Kidney tubule cell (primary cell): ENCODE data around the gene CDH12.
"Not testable (repeated sequence)": the region's sequence is repeated elsewhere in the genome, so short reads cannot be mapped to it uniquely, and the experiment has no call there.

Experiments
- DNase-seq: peaks from one replicate; pipeline ENCODE4 v3.0.0-alpha.2; 2018; ENCODE audit warnings: low spot score

Gene CDH12

DNA sequence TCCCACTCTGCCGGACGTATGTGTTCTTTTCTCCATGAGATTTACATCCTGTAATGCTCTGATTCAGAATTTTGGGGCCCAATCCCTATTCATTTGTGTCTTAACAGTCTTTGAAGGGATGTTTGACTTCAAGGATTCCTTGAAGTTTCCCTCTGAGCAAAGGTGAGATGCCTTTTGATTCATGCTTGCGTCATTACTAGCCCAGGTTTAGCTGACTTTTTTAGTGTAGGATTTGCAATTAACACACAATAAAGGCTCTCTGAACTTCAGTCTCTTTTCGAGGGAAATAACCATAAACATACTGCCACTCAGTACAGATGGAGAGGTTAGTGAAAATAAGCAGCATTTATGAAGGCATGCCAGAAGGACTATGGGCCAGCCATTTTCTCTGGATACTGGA lies 842.3 kb downstream of the CDH12 start:
- not testable (repeated sequence) for DNase-seq

DNA sequence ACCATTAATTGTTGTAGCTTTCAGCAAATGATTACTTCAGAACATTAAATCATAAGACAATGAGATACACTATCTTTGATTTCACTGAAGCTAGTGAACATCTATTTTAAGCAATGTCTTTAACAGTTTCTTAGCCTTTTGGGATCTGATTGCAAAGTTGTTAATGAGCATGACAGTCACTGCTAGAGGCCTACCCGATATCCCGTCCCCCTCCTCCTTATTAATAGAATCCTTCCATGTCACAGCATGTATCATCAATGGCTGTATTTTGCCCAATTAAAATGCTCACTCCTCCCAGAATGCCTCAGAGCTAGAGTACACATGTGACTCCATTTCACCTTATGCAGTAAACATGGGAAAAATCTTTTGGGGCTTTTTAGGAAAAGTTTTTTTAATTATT lies 852.0 kb downstream of the CDH12 start:
- DNase-seq = not testable (repeated sequence)

GRCh38 chr5:21985799-21986198 lies 867.3 kb downstream of the CDH12 start:
- DNase-seq = not testable (repeated sequence)

GRCh38 chr5:21951571-21951970 lies 901.6 kb downstream of the CDH12 start:
- not testable (repeated sequence) for DNase-seq

DNA sequence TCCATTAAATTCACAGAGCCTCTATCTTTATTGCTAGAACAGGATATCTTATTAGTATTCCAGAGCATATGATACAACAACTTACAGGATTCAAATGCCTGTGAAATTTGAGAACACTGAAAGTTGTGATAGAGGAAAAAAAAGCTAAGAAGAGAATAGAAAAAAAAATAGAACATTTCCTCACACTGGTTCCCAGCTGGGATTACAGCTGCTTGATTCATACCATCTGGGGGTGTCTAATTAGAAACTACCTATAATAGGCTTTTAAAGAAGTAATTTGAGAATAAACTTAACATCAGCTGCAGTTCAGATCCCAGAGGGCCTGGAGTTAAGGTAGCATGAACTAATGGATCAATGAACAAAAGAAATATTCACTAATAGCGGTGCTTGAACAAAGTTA lies 922.0 kb downstream of the CDH12 start:
- no peak for DNase-seq

- DNase-seq = peak; percentile 53
These were observed 933.6 kb downstream of the CDH12 start for GRCh38 chr5:21919414-21920022.

DNA sequence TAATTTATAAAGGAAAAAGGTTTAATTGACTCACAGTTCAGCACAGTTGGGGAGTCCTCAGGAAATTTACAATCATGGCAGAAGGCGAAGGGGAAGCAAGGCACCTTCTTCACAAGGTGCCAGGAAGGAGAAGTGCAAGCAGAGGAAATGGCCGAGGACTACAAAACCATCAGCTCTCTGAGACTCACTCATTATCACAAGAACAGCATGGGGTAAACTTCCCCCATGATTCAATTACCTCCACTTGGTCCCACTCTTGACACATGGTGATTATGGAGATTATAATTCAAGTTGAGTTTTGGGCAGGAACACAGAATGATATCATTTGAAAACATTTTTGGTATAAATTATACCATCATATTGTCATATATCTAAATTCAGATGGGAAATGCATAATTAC lies 934.7 kb downstream of the CDH12 start:
- DNase-seq = no peak

GRCh38 chr5:21910731-21911130 lies 942.4 kb downstream of the CDH12 start:
- DNase-seq = no peak

DNA sequence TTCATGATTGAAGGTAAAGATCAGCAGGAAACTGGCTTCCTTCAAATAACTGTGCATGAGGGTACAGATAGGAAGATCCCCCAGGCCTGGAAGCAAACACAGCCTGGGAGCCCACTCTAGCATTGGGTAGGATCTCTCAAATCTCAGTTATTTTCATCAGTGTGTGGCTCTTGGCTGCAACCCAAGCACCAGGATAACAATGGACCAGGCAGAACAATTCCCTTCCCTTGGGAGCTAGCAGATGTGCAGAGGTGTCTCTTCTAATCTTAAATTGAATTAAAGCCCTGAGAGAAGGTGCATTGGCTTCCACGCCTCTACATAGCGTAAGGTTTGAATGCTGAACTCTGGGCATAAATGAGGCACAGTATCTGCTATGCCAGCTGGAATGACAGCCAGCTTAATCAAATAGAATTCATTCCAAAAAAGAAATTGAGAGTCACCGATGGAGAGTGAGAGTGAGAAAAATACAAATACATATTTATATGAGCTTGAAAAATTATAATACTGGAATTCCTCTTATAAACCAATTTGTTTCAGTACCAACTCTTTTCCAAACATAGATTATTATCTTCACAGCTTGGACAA lies 957.3 kb downstream of the CDH12 start:
- no peak for DNase-seq

GRCh38 chr5:21893161-21893560 lies 960.0 kb downstream of the CDH12 start:
- no peak for DNase-seq

- DNase-seq = no peak
These were observed 963.6 kb downstream of the CDH12 start for GRCh38 chr5:21889581-21889980.

GRCh38 chr5:21882074-21882745 lies 970.9 kb downstream of the CDH12 start:
- no peak for DNase-seq

GRCh38 chr5:21880164-21880563 lies 973.0 kb downstream of the CDH12 start:
- DNase-seq = no peak

- DNase-seq = no peak
These were observed 990.2 kb downstream of the CDH12 start for GRCh38 chr5:21862986-21863385.

DNA sequence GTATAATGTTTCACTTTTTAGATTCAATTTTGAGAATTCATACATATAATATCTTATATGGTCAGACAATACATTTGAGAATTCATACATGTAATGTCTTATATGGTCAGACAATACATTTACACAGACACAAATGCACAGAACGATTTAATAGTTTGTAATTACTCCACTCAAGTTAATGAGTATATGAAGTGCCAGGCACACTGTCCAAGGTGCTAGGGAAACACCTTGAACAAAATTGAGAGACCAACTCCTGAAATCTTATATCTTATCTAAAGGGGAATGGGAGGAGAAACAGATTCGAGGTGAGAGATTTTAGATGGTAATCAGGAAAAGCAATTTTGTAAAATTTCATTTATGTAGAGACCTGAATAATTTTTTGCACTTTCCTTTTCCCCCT lies 994.7 kb downstream of the CDH12 start:
- no peak for DNase-seq

DNA sequence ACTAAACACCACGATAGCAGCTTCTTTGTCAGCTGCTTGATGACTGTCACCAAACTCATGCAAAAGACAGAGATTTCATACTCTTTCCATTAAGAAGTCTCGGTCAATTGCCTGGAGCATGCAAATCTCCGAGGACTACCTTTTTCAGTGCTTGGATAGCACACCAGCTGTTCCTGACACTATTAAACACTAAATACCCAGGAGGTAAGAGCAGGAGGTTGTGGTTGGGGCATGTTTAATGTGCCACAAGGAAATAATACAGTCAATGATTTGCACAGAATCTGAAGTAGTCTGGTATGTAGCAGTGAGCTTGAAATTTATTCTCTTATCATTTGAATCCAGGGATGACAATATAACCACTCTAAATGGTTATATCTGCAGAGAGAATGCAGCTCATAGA lies 996.2 kb downstream of the CDH12 start:
- no peak for DNase-seq

- no peak for DNase-seq
These were observed 1005.8 kb downstream of the CDH12 start for GRCh38 chr5:21847300-21847699.

- DNase-seq = no peak
These were observed 1008.2 kb downstream of the CDH12 start for GRCh38 chr5:21844960-21845359.

DNA sequence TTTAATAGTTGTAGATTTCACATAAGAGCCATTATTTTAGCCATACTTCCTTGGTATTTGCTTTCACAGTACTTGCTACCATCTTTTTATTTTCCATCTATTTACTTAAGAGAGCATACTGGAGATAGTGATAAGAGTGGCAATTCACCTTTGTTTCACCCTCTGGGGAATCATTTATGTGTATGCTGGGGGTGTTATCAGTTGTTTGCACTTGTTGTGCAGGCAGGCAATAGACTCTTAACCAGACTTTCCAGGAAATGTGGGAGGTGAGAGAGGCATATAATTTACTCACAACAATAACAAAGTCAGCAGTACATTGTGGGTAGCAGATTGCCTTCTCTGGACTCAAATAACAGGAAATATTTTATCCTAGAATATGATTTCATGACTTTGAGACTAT lies 1018.3 kb downstream of the CDH12 start:
- DNase-seq = no peak

DNA sequence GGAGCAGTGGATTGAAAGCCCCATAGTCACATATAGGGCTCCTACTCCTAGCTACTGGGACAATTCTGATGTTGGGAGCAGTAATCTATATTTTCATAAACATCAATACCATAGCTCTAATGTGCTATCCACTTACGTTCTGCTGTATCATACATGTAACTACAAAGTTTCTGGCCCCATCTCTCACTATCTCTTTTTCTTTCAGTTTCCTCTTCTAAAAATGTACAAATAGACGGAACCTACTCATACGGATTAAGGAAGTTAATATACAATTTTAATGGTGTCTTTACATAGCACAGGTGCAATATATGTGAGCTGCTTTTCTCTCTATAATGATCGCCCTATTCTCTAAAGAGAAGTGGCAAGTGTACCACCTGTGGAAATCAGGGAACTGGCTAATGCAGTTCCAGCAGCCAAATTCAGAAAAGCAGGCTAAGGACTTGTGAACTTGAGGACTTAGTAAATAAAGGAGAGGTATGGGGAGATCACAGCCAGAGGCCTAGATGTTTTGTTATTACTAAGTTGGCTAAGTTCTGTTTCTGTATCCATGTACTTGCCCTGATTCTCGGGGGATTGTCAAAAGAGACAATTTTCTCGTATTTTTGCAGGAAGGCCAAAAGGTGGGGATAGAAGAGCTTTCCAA lies 1021.9 kb downstream of the CDH12 start:
- no peak for DNase-seq

DNA sequence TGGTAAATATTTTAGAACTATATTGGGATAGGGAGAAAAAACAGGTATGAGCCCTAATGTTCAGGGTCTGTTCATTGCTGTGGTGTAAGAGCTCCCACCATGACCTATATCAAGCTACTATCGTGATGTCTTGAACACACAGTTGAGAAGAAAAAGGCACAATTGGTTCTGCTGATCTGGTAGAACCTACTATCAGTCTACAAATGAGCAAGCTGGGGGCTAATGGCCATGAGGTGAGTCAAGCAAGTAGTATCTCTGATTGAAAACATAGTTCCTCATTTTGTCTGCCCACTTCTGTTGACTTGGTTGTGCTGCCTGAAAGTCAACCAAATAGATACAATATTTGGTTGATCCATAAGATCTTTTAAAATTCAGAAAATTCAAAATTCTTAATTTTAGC lies 1026.3 kb downstream of the CDH12 start:
- DNase-seq = no peak

- DNase-seq = no peak
These were observed 1029.6 kb downstream of the CDH12 start for GRCh38 chr5:21823588-21823987.

DNA sequence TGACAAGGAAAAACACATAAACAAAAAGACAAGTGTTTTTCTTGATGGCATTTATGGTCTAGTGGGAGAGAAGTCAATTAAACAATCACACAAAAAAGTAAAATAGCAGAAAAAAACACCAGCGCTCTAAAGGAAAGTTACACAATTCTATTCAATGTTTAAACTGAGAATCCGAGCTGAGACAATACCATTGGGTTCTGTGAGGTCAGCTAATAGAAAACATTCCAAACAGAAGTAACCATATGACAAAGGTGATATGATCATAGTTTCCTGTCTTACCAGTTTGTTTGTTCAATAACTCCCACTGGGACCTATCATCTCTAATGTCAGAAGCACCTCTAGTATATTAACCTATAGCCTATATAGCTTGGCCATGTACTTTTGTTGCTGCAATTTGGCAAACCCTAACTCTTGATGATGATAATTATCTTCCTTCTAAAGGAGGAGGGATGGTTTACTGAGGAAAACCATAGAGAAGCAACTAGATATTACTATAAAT lies 1030.0 kb downstream of the CDH12 start:
- DNase-seq = no peak
